ENCODE measurements around the gene RBMY1D.
"Not testable (repeated sequence)": the region's sequence is repeated elsewhere in the genome, so short reads cannot be mapped to it uniquely, and the experiment has no call there.

Gene RBMY1D

GRCh38 chrY:21894426-21894825, at the start of gene RBMY1D:
RBMY1D (minus strand) TSS chrY:21894526; CDS start chrY:21892513, 2,013 bp downstream.
- DNase-seq (ENCODE audit: low spot score): not testable (repeated sequence)

GRCh38 chrY:21917932-21918331, 23.6 kb upstream of the RBMY1D start, which contains the start of gene RBMY1E:
RBMY1E (minus strand) TSS chrY:21918032; CDS start chrY:21916054, 1,978 bp downstream.
- DNase-seq (ENCODE audit: low spot score): not testable (repeated sequence)

GRCh38 chrY:21869407-21870076, 24.8 kb downstream of the RBMY1D start:
- DNase-seq (ENCODE audit: low spot score): not testable (repeated sequence)

GRCh38 chrY:21845481-21845880, 48.8 kb downstream of the RBMY1D start:
- no peak for DNase-seq (ENCODE audit: low spot score)

GRCh38 chrY:21842090-21842489, 52.2 kb downstream of the RBMY1D start:
- no peak for DNase-seq (ENCODE audit: low spot score)

- DNase-seq (ENCODE audit: low spot score): no peak
Measured at GRCh38 chrY:21839489-21839888, 54.8 kb downstream of the RBMY1D start.

- DNase-seq (ENCODE audit: low spot score): no peak
Measured at GRCh38 chrY:21836343-21836742, 58.0 kb downstream of the RBMY1D start.

GRCh38 chrY:21835052-21835451, 59.3 kb downstream of the RBMY1D start:
- no peak for DNase-seq (ENCODE audit: low spot score)

Measured in NAMALWA (cell line).